HG03280 (cell line): Measurements from ENCODE around the gene SGCA.
A peak's percentile ranks its signal among the peaks of the same experiment; 100 is the strongest.

Experiments
- ATAC-seq: cut with Tn5 transposase; IDR thresholded peaks from one replicate; pipeline ENCODE4 v1.9.1; 2021; ENCODE audit warnings: mild to moderate bottlenecking, moderate library complexity; ENCODE audit not compliant: unreplicated experiment

SGCA gene

GRCh38 chr17:50133769-50134099, 32.1 kb upstream of the SGCA start:
- ATAC-seq, result no peak

- no peak for ATAC-seq
Measured at GRCh38 chr17:50134206-50135110, 31.3 kb upstream of the SGCA start.

- ATAC-seq, result no peak
Measured at GRCh38 chr17:50135316-50136095, 30.3 kb upstream of the SGCA start.

GRCh38 chr17:50136096-50136687, 29.6 kb upstream of the SGCA start:
- ATAC-seq, result no peak

- no peak for ATAC-seq
Measured at GRCh38 chr17:50137042-50137441, 28.8 kb upstream of the SGCA start.

- no peak for ATAC-seq
Measured at GRCh38 chr17:50139185-50139783, 26.5 kb upstream of the SGCA start.

GRCh38 chr17:50139950-50140885, 25.6 kb upstream of the SGCA start:
- ATAC-seq, result peak; percentile 55

GRCh38 chr17:50141026-50141744, 24.6 kb upstream of the SGCA start:
- ATAC-seq, result no peak

- no peak for ATAC-seq
Measured at GRCh38 chr17:50141745-50142110, 24.1 kb upstream of the SGCA start.

- ATAC-seq, result no peak
Measured at GRCh38 chr17:50143461-50144176, 22.2 kb upstream of the SGCA start.

- ATAC-seq, result no peak
Measured at GRCh38 chr17:50144355-50144754, 21.4 kb upstream of the SGCA start.

- ATAC-seq, result no peak
Measured at GRCh38 chr17:50144845-50145531, 20.8 kb upstream of the SGCA start.

- no peak for ATAC-seq
Measured at GRCh38 chr17:50145532-50146229, 20.1 kb upstream of the SGCA start.

- no peak for ATAC-seq
Measured at GRCh38 chr17:50146230-50146926, 19.4 kb upstream of the SGCA start.

- no peak for ATAC-seq
Measured at GRCh38 chr17:50146927-50147665, 18.7 kb upstream of the SGCA start.

GRCh38 chr17:50147841-50148225, 18.0 kb upstream of the SGCA start:
- ATAC-seq, result no peak
